HG03196 (cell line): ENCODE results near the gene USP11.

Source experiments
- ATAC-seq: cut with Tn5 transposase; IDR thresholded peaks from one replicate; pipeline ENCODE4 v1.9.1; 2021; ENCODE audit not compliant: unreplicated experiment

The USP11 gene

GRCh38 chrX:47224266-47224895 lies 8.4 kb upstream of the USP11 start:
- ATAC-seq: no peak

- ATAC-seq: no peak
These were observed 7.9 kb upstream of the USP11 start for GRCh38 chrX:47224896-47225290.

- no peak for ATAC-seq
These were observed 6.7 kb upstream of the USP11 start for GRCh38 chrX:47226071-47226470.

GRCh38 chrX:47226531-47227333 lies 6.1 kb upstream of the USP11 start:
- ATAC-seq: no peak

GRCh38 chrX:47227334-47227583 lies 5.5 kb upstream of the USP11 start:
- ATAC-seq: no peak

GRCh38 chrX:47228550-47229270 lies 4.1 kb upstream of the USP11 start:
- no peak for ATAC-seq

GRCh38 chrX:47229427-47229826 lies 3.4 kb upstream of the USP11 start:
- no peak for ATAC-seq

- ATAC-seq: no peak
These were observed 2.5 kb upstream of the USP11 start for GRCh38 chrX:47230136-47230868.

GRCh38 chrX:47231167-47231566 lies 1.6 kb upstream of the USP11 start:
- no peak for ATAC-seq

- ATAC-seq: no peak
These were observed 509 bp upstream of the USP11 start for GRCh38 chrX:47232197-47232802.

GRCh38 chrX:47233333-47234113 lies 714 bp downstream of the USP11 start:
- ATAC-seq: peak; percentile 84

GRCh38 chrX:47234583-47234982 lies 1.8 kb downstream of the USP11 start:
- ATAC-seq: no peak

GRCh38 chrX:47235691-47236103 lies 2.9 kb downstream of the USP11 start:
- no peak for ATAC-seq

- no peak for ATAC-seq
These were observed 6.4 kb downstream of the USP11 start for GRCh38 chrX:47239199-47239598.

GRCh38 chrX:47239898-47240545 lies 7.2 kb downstream of the USP11 start:
- no peak for ATAC-seq

- no peak for ATAC-seq
These were observed 7.8 kb downstream of the USP11 start for GRCh38 chrX:47240619-47241018.

GRCh38 chrX:47241201-47242011 lies 8.6 kb downstream of the USP11 start:
- no peak for ATAC-seq

GRCh38 chrX:47242321-47242720 lies 9.5 kb downstream of the USP11 start:
- no peak for ATAC-seq

- ATAC-seq: no peak
These were observed 10.5 kb downstream of the USP11 start for GRCh38 chrX:47243351-47243750.
